NCI-H2081 treated with DMSO at 0.1 percent for 48 hours (cell line): Measurements from ENCODE around the gene PDE1C.
"Not testable (repeated sequence)": the region's sequence is repeated elsewhere in the genome, so short reads cannot be mapped to it uniquely, and the experiment has no call there.

ENCODE experiments used
- DNase-seq: peaks from one replicate; lab custom pipeline; 2025; lab: John Stamatoyannopoulos, UW

The PDE1C gene

GRCh38 chr7:32070406-32071360, at the start of gene PDE1C:
PDE1C (minus strand) TSS chr7:32070407.
- no peak for DNase-seq

- DNase-seq, result no peak
These were observed 49.6 kb upstream of the PDE1C start for GRCh38 chr7:32119790-32120196.

GRCh38 chr7:32117837-32118236, 47.6 kb upstream of the PDE1C start:
- no peak for DNase-seq

- no peak for DNase-seq
These were observed 46.2 kb upstream of the PDE1C start for GRCh38 chr7:32116436-32116835.

- DNase-seq, result no peak
These were observed 45.6 kb upstream of the PDE1C start for GRCh38 chr7:32115831-32116230.

- DNase-seq, result no peak
These were observed 38.4 kb upstream of the PDE1C start for GRCh38 chr7:32108651-32109050.

GRCh38 chr7:32104766-32105165, 34.6 kb upstream of the PDE1C start:
- no peak for DNase-seq

GRCh38 chr7:32103361-32103760, 33.2 kb upstream of the PDE1C start:
- no peak for DNase-seq

- no peak for DNase-seq
These were observed 32.2 kb upstream of the PDE1C start for GRCh38 chr7:32102432-32102873.

- no peak for DNase-seq
These were observed 30.2 kb upstream of the PDE1C start for GRCh38 chr7:32100407-32100907.

- no peak for DNase-seq
These were observed 24.3 kb upstream of the PDE1C start for GRCh38 chr7:32094516-32094915.

GRCh38 chr7:32093415-32094408, 23.5 kb upstream of the PDE1C start:
- DNase-seq, result no peak

GRCh38 chr7:32092346-32092745, 22.1 kb upstream of the PDE1C start:
- no peak for DNase-seq

GRCh38 chr7:32091608-32092210, 21.5 kb upstream of the PDE1C start:
- DNase-seq, result no peak

GRCh38 chr7:32089678-32090077, 19.5 kb upstream of the PDE1C start:
- DNase-seq, result no peak

- DNase-seq, result no peak
These were observed 19.0 kb upstream of the PDE1C start for GRCh38 chr7:32089256-32089655.

GRCh38 chr7:32088451-32088881, 18.3 kb upstream of the PDE1C start:
- DNase-seq, result no peak

- no peak for DNase-seq
These were observed 9.3 kb upstream of the PDE1C start for GRCh38 chr7:32079510-32079909.

- DNase-seq, result no peak
These were observed 8.6 kb upstream of the PDE1C start for GRCh38 chr7:32078824-32079223.

- DNase-seq, result no peak
These were observed 7.6 kb upstream of the PDE1C start for GRCh38 chr7:32077806-32078205.

- DNase-seq, result not testable (repeated sequence)
These were observed 6.6 kb upstream of the PDE1C start for GRCh38 chr7:32076802-32077201.

GRCh38 chr7:32075612-32076011, 5.4 kb upstream of the PDE1C start:
- DNase-seq, result no peak
